K562 (cell line): ENCODE measurements around the gene SETD1B. TPM values are rescaled to one million over a fixed set of nuclear protein-coding genes. Genes with fewer than 3 reads are reported as not detected.

Source experiments
- ATAC-seq: fragments of 200-7000 bp; cut with Tn5 transposase; 3 replicates; pipeline ENCODE4 v1.9.1; 2020; ENCODE audit warnings: moderate library complexity
- BruUV-seq: library from RNA; stranded (reverse); fragments of 400-500 nt; replicated peaks from 2 replicates; lab custom pipeline; 2021; lab: Mats Ljungman, UMichigan
- CTCF ChIA-PET: fragments of 300-600 bp; formaldehyde crosslinking; extraction: SDS; loops from one replicate; lab custom pipeline; 2021; ENCODE audit warnings: low intra/inter-chr PET ratio; lab: Yijun Ruan, JAX
- POLR2A ChIA-PET: fragments of 300-600, 350-650 bp; sonication (Branson Sonifier 250); formaldehyde crosslinking; extraction: SDS; loops from one replicate; lab custom pipeline; 2021; ENCODE audit warnings: antibody characterized with exemption, inconsistent platforms; lab: Yijun Ruan, JAX
- DNase-seq, 4 experiments: peaks; one replicate each; pipeline versions ENCODE4 v3.0.0 to v3.0.0-alpha.2; 2011 to 2018; ENCODE audit warnings: low spot score in 3 of 4, mixed read lengths in 3 of 4; ENCODE audit errors: extremely low read depth in 1 of 4
- FAIRE-seq: peaks from 2 replicates; lab custom pipeline; 2011; peaks lifted over from hg19 to GRCh38; lab: Jason Lieb, UNC
- H2AFZ ChIP-seq: 2 replicates; pipeline ENCODE4 v1.6.0; 2011; ENCODE audit warnings: low read depth, low read length, control low read depth, inconsistent platforms
- H3K27ac ChIP-seq: fragments of 200-600 bp; 3 replicates; pipeline ENCODE4 v1.8.0; 2011; ENCODE audit warnings: low read depth, mild to moderate bottlenecking, control low read depth, inconsistent platforms, low read length, moderate library complexity, mixed read lengths; ENCODE audit errors: extremely low read depth
- H3K27me3 ChIP-seq, 2 experiments: fragments of 300-600 bp in 1 of 2; 2 replicates in 1 of 2; 3 replicates in 1 of 2; pipeline versions ENCODE4 v1.6.0 to v1.8.0; 2011; ENCODE audit warnings: inconsistent platforms in 2 of 2, low read length in 2 of 2, mild to moderate bottlenecking in 1 of 2, mixed read lengths in 1 of 2, moderate library complexity in 1 of 2; ENCODE audit not compliant: control insufficient read depth in 2 of 2, insufficient read depth in 2 of 2
- H3K36me3 ChIP-seq: fragments of 300-600 bp; 3 replicates; pipeline ENCODE4 v1.8.0; 2011; ENCODE audit warnings: mild to moderate bottlenecking, low read length, inconsistent platforms; ENCODE audit not compliant: control insufficient read depth, insufficient read depth
- H3K4me1 ChIP-seq, 2 experiments: fragments of 200-600 bp in 1 of 2; replicated peaks in 1 of 2; 2 replicates in 1 of 2; 3 replicates in 1 of 2; pipeline versions ENCODE4 v1.5.1 to v1.8.0; 2011; ENCODE audit warnings: inconsistent platforms in 2 of 2, low read length in 2 of 2, mild to moderate bottlenecking in 1 of 2, mixed read lengths in 1 of 2, moderate library complexity in 1 of 2; ENCODE audit not compliant: control insufficient read depth in 2 of 2, insufficient read depth in 2 of 2
- H3K4me2 ChIP-seq: 2 replicates; pipeline ENCODE4 v1.6.1; 2011; ENCODE audit warnings: low read length, control low read depth, inconsistent platforms, mixed read lengths; ENCODE audit not compliant: insufficient read depth
- H3K4me3 ChIP-seq: fragments of 200-600 bp; sonication (generic), shearing (Covaris generic); 2 replicates; pipeline ENCODE4 v1.5.1; 2016; ENCODE audit warnings: control low read depth, inconsistent platforms
- H3K79me2 ChIP-seq: fragments of 200-600 bp; 3 replicates; pipeline ENCODE4 v1.8.0; 2011; ENCODE audit warnings: low read length, inconsistent platforms; ENCODE audit not compliant: control insufficient read depth, insufficient read depth
- H3K9ac ChIP-seq, 2 experiments: 2 replicates each; pipeline versions ENCODE4 v1.6.0 to v1.6.1; 2011; ENCODE audit warnings: low read depth in 2 of 2, low read length in 2 of 2, control low read depth in 1 of 2, inconsistent platforms in 1 of 2, mild to moderate bottlenecking in 1 of 2, mixed read lengths in 1 of 2; ENCODE audit not compliant: insufficient read depth in 1 of 2
- H3K9me1 ChIP-seq: one replicate; pipeline ENCODE4 v1.6.0; 2011; ENCODE audit warnings: inconsistent platforms, mild to moderate bottlenecking, low read length, moderate library complexity; ENCODE audit not compliant: control insufficient read depth, insufficient read depth
- H3K9me3 ChIP-seq: replicated peaks from 2 replicates; pipeline ENCODE4 v1.5.1; 2011; ENCODE audit warnings: low read depth, low read length, inconsistent platforms; ENCODE audit not compliant: control insufficient read depth, insufficient read depth
- H4K20me1 ChIP-seq: replicated peaks from 2 replicates; pipeline ENCODE4 v1.6.1; 2011; ENCODE audit warnings: low read length, inconsistent platforms, mixed read lengths; ENCODE audit not compliant: control insufficient read depth, insufficient read depth
- ETV6 ChIP-seq, 3 experiments: fragments of 150-350 bp in 1 of 3; sonication (generic) in 1 of 3; formaldehyde crosslinking in 1 of 3; IDR thresholded peaks; 2 replicates each; pipeline versions ENCODE4 v1.6.1 to v1.8.0; 2014 to 2022; ENCODE audit warnings: borderline replicate concordance in 2 of 3, low read depth in 2 of 3, antibody characterized with exemption in 1 of 3, low read length in 1 of 3, mild to moderate bottlenecking in 1 of 3, missing genetic modification reagents in 1 of 3
- HNRNPLL ChIP-seq: fragments of 200-400 bp; formaldehyde crosslinking; IDR thresholded peaks from 2 replicates; pipeline ENCODE4 v1.6.1; 2017; ENCODE audit warnings: low read length, low read depth, mild to moderate bottlenecking; ENCODE audit not compliant: poor library complexity, severe bottlenecking
- NCOA4 ChIP-seq: fragments of 450-650 bp; IDR thresholded peaks from 2 replicates; pipeline ENCODE4 v1.6.1; 2018; ENCODE audit warnings: mild to moderate bottlenecking; ENCODE audit not compliant: partially characterized antibody
- PPARD ChIP-seq: fragments of 250-450 bp; sonication (Bioruptor Pico); IDR thresholded peaks from 2 replicates; pipeline ENCODE4 v1.8.0; 2022; ENCODE audit warnings: inconsistent platforms, mild to moderate bottlenecking, moderate library complexity
- RAD51 ChIP-seq: fragments of 450-650 bp; IDR thresholded peaks from 2 replicates; pipeline ENCODE4 v1.7.1; 2016; ENCODE audit warnings: low read depth, mild to moderate bottlenecking, borderline replicate concordance
- WHSC1 ChIP-seq: IDR thresholded peaks from one replicate; pipeline ENCODE4 v1.6.1; 2012; ENCODE audit warnings: low read length, control low read depth, inconsistent platforms
- ZNF41 ChIP-seq: fragments of 250-450 bp; sonication (Bioruptor Pico); conservative IDR thresholded peaks from 2 replicates; pipeline ENCODE4 v1.4.0; 2020; ENCODE audit warnings: mild to moderate bottlenecking
- WGBS: fragments of 100-300 bp; shearing (Covaris generic); methylation state at CpG from one replicate; pipeline ENCODE4 v1.1.6; 2016; ENCODE audit warnings: low coverage, mixed read lengths; ENCODE audit not compliant: insufficient coverage; ENCODE audit errors: missing lambda C conversion rate; 5-methylcytosine and 5-hydroxymethylcytosine counted together
- in situ Hi-C: fragments of 300-500 bp; cut with MboI; formaldehyde crosslinking; loops from 4 replicates; pipeline ENCODE4 v1.15.0; 2018; ENCODE audit warnings: inconsistent platforms, mixed read lengths
- intact Hi-C: fragments of 100-400 bp; cut with micrococcal nuclease; formaldehyde crosslinking; loops from 2 replicates; pipeline ENCODE4 v1.14.2; 2022
- polyA plus RNA-seq, 8 experiments: library from polyadenylated mRNA; depleted of rRNA in 4 of 8; stranded (reverse) in 5 of 8; unstranded in 3 of 8; fragments of >200 nt; fragmentation: Nextera tagmentation in 2 of 8; fragmentation: Illumina TruSeq in 1 of 8; extraction: Ambion mirVana in 2 of 8; extraction: Trizol in 1 of 8; gene quantifications; 2 replicates each; pipeline versions ENCODE4 v1.2.1 to v1.2.3, GENCODE V29; 2011 to 2014; ENCODE audit warnings: inconsistent platforms in 1 of 8, missing spikeins in 1 of 8
- total RNA-seq, 7 experiments: library from RNA; depleted of rRNA in 6 of 7; stranded (reverse); fragments of >200 nt in 6 of 7; fragmentation: Illumina TruSeq in 2 of 7; extraction: Trizol in 2 of 7; gene quantifications; 2 replicates each; pipeline versions ENCODE4 v1.2.1 to v1.2.3, GENCODE V29; 2011 to 2021; ENCODE audit warnings: low replicate concordance in 1 of 7
- TF ChIP-seq, protein P1 (sequence below): fragments of 200-800 bp; sonication (Bioruptor generic); IDR thresholded peaks from 2 replicates; pipeline ENCODE4 v1.6.1; 2016; ENCODE audit warnings: missing genetic modification characterization, missing compliant biosample characterization
- TF ChIP-seq, protein P2 (sequence below): sonication (generic); formaldehyde crosslinking; IDR thresholded peaks from 2 replicates; pipeline ENCODE4 v1.8.0; 2022; ENCODE audit warnings: missing genetic modification reagents, mild to moderate bottlenecking, moderate library complexity, borderline replicate concordance

The SETD1B gene
- total and polyA plus RNA-seq, 9 of the 15 experiments (the other 6 are each of a cell fraction or from before 2014, with no cell fraction given), result 0.48 to 26.6 (median 2.3) TPM

DNA sequence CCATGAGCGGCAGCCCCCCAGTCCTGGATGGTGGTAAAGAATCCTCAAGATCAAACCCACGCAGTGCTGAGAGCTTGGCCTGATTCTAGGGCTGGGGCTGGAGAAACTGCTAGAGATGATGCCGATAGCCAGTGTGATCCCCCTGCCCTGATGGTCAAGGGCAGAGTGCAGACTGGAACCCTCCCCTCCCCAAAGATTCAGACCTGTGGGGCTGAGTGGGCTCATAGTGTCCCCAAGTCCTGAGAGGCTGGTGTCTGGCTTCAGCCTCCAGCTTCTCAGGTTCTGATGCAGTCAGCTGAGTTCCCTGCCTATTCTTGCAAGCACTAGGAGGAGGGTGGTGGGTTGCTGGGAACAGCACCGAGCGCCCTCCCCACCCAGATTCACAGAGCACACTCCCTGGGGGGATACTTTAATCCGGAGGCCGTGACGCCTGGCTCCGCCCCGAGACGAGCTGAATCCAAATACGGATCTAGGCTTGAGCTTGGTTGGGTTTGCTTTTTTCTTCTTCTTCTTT, 22.3 kb upstream of the SETD1B start:
- BruUV-seq, result no TSS peak
- H3K4me2 ChIP-seq, result no peak overlapping the region
- 30% methylated on average over 12 of the region's 12 CpGs for whole genome bisulfite sequencing
- H3K9me3 ChIP-seq, result no peaks in the 10 kb centered on the region
- peaks cover 3% of the 10 kb centered on the region for H3K9me1 ChIP-seq
- CTCF ChIA-PET, result no interaction called here
- H3K36me3 ChIP-seq, result peaks cover 9% of the 10 kb centered on the region; the same call in 2 of the 3 replicates
- POLR2A ChIA-PET, result interaction anchor here (0.9 to 1.7 kb wide), 7 partner anchors 10 to 183 kb away, joined by 3 to 10 read pairs (median 4); partner anchors contain the start of genes RHOF and TMEM120B
- intact Hi-C loops (no loop called here), in situ Hi-C loops (no loop called here)
- H3K27ac ChIP-seq, result no peak overlapping the region
- no peaks in the 10 kb centered on the region for H3K79me2 ChIP-seq
- peak overlapping the region in 1 of 2 experiments; percentile 49; a peak in 2 of 4 replicates for H3K9ac ChIP-seq
- TF ChIP-seq ETV6 (IDR thresholded peaks at IDR 0.05; ENCODE audit: borderline replicate concordance in 1 of 2, low read depth in 2 of 2, low read length in 1 of 2) (no peak), ETV6 (CRISPR knock-in tag; IDR thresholded peaks at IDR 0.05; ENCODE audit: borderline replicate concordance) (no peak), PPARD (CRISPR knock-in tag) (no peak), NCOA4 (no peak), RAD51 (no peak), WHSC1 (no peak), ZNF41 (CRISPR knock-in tag) (no peak), HNRNPLL (peak; percentile 4)
- TF ChIP-seq, protein P1, sequence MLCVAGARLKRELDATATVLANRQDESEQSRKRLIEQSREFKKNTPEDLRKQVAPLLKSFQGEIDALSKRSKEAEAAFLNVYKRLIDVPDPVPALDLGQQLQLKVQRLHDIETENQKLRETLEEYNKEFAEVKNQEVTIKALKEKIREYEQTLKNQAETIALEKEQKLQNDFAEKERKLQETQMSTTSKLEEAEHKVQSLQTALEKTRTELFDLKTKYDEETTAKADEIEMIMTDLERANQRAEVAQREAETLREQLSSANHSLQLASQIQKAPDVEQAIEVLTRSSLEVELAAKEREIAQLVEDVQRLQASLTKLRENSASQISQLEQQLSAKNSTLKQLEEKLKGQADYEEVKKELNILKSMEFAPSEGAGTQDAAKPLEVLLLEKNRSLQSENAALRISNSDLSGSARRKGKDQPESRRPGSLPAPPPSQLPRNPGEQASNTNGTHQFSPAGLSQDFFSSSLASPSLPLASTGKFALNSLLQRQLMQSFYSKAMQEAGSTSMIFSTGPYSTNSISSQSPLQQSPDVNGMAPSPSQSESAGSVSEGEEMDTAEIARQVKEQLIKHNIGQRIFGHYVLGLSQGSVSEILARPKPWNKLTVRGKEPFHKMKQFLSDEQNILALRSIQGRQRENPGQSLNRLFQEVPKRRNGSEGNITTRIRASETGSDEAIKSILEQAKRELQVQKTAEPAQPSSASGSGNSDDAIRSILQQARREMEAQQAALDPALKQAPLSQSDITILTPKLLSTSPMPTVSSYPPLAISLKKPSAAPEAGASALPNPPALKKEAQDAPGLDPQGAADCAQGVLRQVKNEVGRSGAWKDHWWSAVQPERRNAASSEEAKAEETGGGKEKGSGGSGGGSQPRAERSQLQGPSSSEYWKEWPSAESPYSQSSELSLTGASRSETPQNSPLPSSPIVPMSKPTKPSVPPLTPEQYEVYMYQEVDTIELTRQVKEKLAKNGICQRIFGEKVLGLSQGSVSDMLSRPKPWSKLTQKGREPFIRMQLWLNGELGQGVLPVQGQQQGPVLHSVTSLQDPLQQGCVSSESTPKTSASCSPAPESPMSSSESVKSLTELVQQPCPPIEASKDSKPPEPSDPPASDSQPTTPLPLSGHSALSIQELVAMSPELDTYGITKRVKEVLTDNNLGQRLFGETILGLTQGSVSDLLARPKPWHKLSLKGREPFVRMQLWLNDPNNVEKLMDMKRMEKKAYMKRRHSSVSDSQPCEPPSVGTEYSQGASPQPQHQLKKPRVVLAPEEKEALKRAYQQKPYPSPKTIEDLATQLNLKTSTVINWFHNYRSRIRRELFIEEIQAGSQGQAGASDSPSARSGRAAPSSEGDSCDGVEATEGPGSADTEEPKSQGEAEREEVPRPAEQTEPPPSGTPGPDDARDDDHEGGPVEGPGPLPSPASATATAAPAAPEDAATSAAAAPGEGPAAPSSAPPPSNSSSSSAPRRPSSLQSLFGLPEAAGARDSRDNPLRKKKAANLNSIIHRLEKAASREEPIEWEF (CRISPR knock-in tag), result no peak
- TF ChIP-seq, protein P2, sequence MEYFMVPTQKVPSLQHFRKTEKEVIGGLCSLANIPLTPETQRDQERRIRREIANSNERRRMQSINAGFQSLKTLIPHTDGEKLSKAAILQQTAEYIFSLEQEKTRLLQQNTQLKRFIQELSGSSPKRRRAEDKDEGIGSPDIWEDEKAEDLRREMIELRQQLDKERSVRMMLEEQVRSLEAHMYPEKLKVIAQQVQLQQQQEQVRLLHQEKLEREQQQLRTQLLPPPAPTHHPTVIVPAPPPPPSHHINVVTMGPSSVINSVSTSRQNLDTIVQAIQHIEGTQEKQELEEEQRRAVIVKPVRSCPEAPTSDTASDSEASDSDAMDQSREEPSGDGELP (CRISPR knock-in tag), result 0 out of 2 replicates have a peak, but pooled peaks have one; percentile 13
- TF ChIP-seq, all 486 proteins: peak for 2
- Histone ChIP-seq H3K27me3 (no peaks in the 10 kb centered on the region), H3K4me1 (peaks cover 15 to 31% of the 10 kb centered on the region in 2 experiments), H2AFZ (no peak overlapping the region), H4K20me1 (peaks cover 23% of the 10 kb centered on the region), H3K4me3 (no peak overlapping the region)
- FAIRE-seq, result no peak
- peak; percentile 37 for ATAC-seq
- DNase-seq, result peak in 2 of 4 experiments; percentile 38 to 41
